DND-41 (cell line): ENCODE measurements around the gene IL21.
A peak's percentile ranks its signal among the peaks of the same experiment; 100 is the strongest.

Experiments used
- ATAC-seq: fragments of 200-7000 bp; cut with Tn5 transposase; 3 replicates; pipeline ENCODE4 v1.9.1; 2021; ENCODE audit warnings: low read depth; ENCODE audit not compliant: insufficient read depth
- DNase-seq: peaks from one replicate; pipeline ENCODE4 v3.0.0-alpha.2; 2020
- H2AFZ ChIP-seq: 2 replicates; pipeline ENCODE4 v1.6.0; 2012; ENCODE audit warnings: low read depth, low read length
- H3K27ac ChIP-seq: 2 replicates; pipeline ENCODE4 v1.5.1; 2012; ENCODE audit warnings: low read length, inconsistent platforms
- H3K27me3 ChIP-seq: fragments of 200-600 bp; sonication (generic); 2 replicates; pipeline ENCODE4 v1.6.0; 2012; ENCODE audit warnings: low read length, mild to moderate bottlenecking, inconsistent platforms; ENCODE audit not compliant: insufficient read depth, poor library complexity
- H3K36me3 ChIP-seq: 2 replicates; pipeline ENCODE4 v1.5.1; 2012; ENCODE audit warnings: low read length, inconsistent platforms; ENCODE audit not compliant: insufficient read depth
- H3K4me1 ChIP-seq: 2 replicates; pipeline ENCODE4 v1.5.1; 2012; ENCODE audit warnings: mild to moderate bottlenecking, low read length; ENCODE audit not compliant: insufficient read depth
- H3K4me2 ChIP-seq: 2 replicates; pipeline ENCODE4 v1.6.0; 2012; ENCODE audit warnings: mild to moderate bottlenecking, moderate library complexity, low read length, inconsistent platforms; ENCODE audit not compliant: insufficient read depth
- H3K4me3 ChIP-seq, 2 experiments: fragments of 200-600 bp in 1 of 2; shearing (Covaris generic) in 1 of 2; 2 replicates each; pipeline ENCODE4 v1.5.1; 2012 to 2016; ENCODE audit warnings: inconsistent platforms in 2 of 2, low read length in 2 of 2, mild to moderate bottlenecking in 2 of 2, low read depth in 1 of 2, moderate library complexity in 1 of 2
- H3K79me2 ChIP-seq: 2 replicates; pipeline ENCODE4 v1.6.0; 2012; ENCODE audit warnings: low read length, inconsistent platforms; ENCODE audit not compliant: insufficient read depth
- H3K9ac ChIP-seq: 2 replicates; pipeline ENCODE4 v1.6.0; 2012; ENCODE audit warnings: low read depth, mild to moderate bottlenecking, inconsistent platforms, low read length, moderate library complexity
- H3K9me3 ChIP-seq: 2 replicates; pipeline ENCODE4 v1.5.1; 2012; ENCODE audit warnings: low read length, moderate library complexity, mild to moderate bottlenecking, inconsistent platforms; ENCODE audit not compliant: insufficient read depth, severe bottlenecking
- H4K20me1 ChIP-seq: 2 replicates; pipeline ENCODE4 v1.6.0; 2012; ENCODE audit warnings: low read length; ENCODE audit not compliant: insufficient read depth
- CTCF ChIP-seq: IDR thresholded peaks from 2 replicates; pipeline ENCODE4 v1.5.1; 2012; ENCODE audit warnings: borderline replicate concordance, low read length, moderate library complexity, mild to moderate bottlenecking; ENCODE audit not compliant: poor library complexity, severe bottlenecking; ENCODE audit errors: extremely low read depth
- EZH2 ChIP-seq: IDR thresholded peaks from 3 replicates; pipeline ENCODE4 v1.6.1; 2012; ENCODE audit warnings: borderline replicate concordance, low read depth, mild to moderate bottlenecking, moderate library complexity, low read length, inconsistent platforms; ENCODE audit not compliant: severe bottlenecking

Gene IL21

GRCh38 chr4:122584519-122584918 is 36.3 kb downstream of the IL21 start:
- H3K9ac ChIP-seq: no peak overlapping the region
- H3K27me3 ChIP-seq: peaks cover 74% of the 10 kb centered on the region
- H4K20me1 ChIP-seq: peaks cover 37% of the 10 kb centered on the region
- H3K9me3 ChIP-seq: no peaks in the 10 kb centered on the region
- H3K4me1 ChIP-seq: peaks cover under 1% of the 10 kb centered on the region; the same call in 1 of the 2 replicates
- H3K36me3 ChIP-seq: no peaks in the 10 kb centered on the region
- no peak for DNase-seq
- ATAC-seq: no peak
- TF ChIP-seq CTCF (no peak), EZH2 (no peak)
- H3K79me2 ChIP-seq: no peaks in the 10 kb centered on the region
- H3K4me2 ChIP-seq: no peak overlapping the region
- no peak overlapping the region for H3K4me3 ChIP-seq
- H2AFZ ChIP-seq: no peak overlapping the region
- no peak overlapping the region for H3K27ac ChIP-seq

GRCh38 chr4:122583906-122584305 is 37.0 kb downstream of the IL21 start:
- Histone ChIP-seq H3K9me3 (no peaks in the 10 kb centered on the region), H3K4me2 (no peak overlapping the region), H3K4me3 (no peak overlapping the region), H3K27ac (no peak overlapping the region), H3K36me3 (no peaks in the 10 kb centered on the region), H4K20me1 (peaks cover 40% of the 10 kb centered on the region), H3K27me3 (peaks cover 67% of the 10 kb centered on the region), H3K79me2 (no peaks in the 10 kb centered on the region), H3K4me1 (peaks cover 6% of the 10 kb centered on the region; the same call in 1 of the 2 replicates), H3K9ac (no peak overlapping the region), H2AFZ (no peak overlapping the region)
- no peak for ATAC-seq
- DNase-seq: no peak
- no peak for TF ChIP-seq EZH2
- no peak for TF ChIP-seq CTCF

- Histone ChIP-seq H3K4me2 (no peak overlapping the region), H3K9ac (no peak overlapping the region), H2AFZ (no peak overlapping the region), H3K9me3 (peaks cover 12% of the 10 kb centered on the region), H3K4me1 (peaks cover 21% of the 10 kb centered on the region; the same call in 1 of the 2 replicates), H3K36me3 (no peaks in the 10 kb centered on the region), H3K27ac (no peak overlapping the region), H4K20me1 (peaks cover 30% of the 10 kb centered on the region), H3K27me3 (peaks cover 32% of the 10 kb centered on the region), H3K4me3 (no peak overlapping the region), H3K79me2 (no peaks in the 10 kb centered on the region)
- TF ChIP-seq CTCF: peak; percentile 58
- TF ChIP-seq EZH2: no peak
- DNase-seq: peak; percentile 89
- peak; percentile 96 for ATAC-seq
Observed at GRCh38 chr4:122577808-122578781, 42.8 kb downstream of the IL21 start.
